OCI-M2 (cell line): ENCODE results near the gene ADCY3.
A peak's percentile ranks its signal among the peaks of the same experiment; 100 is the strongest.

Experiments
- DNase-seq: peaks from one replicate; lab custom pipeline; 2025; ENCODE audit not compliant: unreplicated experiment; lab: John Stamatoyannopoulos, UW

Gene ADCY3

GRCh38 chr2:24832073-24832461 lies 88.0 kb downstream of the ADCY3 start:
- no peak for DNase-seq

DNA sequence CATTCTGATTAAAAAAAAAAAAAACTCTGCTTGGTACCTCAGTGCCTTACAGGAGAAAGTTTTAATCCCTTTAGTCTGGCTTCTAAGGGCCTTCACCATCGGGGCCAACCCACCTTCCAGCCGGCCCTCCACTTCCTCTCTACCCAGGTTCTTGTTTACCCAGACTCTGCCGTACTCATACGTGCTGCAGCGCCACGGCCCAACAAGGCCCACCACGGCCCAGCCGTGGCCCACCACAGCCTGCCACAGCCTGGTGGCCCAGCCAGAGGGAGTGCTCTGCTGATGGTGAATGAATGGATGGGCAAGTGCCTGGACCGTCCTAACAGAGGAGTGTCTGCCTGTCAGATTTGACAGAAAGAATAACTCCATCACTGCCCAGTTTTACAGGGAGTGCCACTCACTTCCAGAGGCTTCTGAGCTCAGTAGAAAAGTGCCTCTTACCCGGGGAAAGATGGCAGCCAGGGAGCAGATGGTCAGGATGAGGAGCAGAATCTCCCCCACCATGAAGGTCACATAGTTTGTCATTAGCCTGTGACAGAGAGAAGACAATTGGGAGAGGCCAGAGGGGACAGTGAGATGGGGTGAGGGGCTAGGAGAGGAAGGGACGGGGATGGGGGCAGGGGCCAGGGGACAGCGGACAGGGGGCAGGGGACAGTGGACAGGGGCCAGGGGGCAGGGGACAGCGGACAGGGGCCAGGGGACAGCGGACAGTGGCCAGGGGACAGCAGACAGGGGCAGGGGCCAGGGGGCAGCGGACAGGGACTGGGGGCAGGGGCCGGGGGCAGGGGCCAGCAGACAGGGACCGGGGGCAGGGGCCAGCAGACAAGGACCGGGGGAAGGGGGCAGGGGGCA lies 88.6 kb downstream of the ADCY3 start:
- no peak for DNase-seq

DNA sequence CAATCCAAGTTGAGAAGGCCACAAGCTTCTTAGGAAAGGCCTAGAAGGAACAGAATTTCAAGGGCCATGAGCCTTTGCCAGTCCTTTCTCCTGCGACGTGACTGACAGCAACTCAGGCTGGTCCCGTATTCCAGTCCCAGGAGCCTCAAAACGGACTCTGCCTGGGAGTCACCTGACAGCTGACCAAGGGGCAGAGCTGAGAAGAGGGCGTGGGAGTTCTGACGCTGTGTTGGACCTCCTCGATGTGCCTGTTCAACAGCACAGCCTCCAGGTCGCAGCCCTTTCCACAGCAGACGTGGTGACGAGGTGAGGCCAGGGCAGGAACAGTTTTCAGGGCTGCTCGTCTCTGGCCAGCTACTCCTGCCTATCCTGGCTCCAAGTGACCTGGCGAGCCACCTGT lies 89.3 kb downstream of the ADCY3 start:
- no peak for DNase-seq

GRCh38 chr2:24830351-24830750 lies 89.7 kb downstream of the ADCY3 start:
- DNase-seq, result no peak

GRCh38 chr2:24828238-24828996 lies 91.6 kb downstream of the ADCY3 start:
- DNase-seq, result no peak

DNA sequence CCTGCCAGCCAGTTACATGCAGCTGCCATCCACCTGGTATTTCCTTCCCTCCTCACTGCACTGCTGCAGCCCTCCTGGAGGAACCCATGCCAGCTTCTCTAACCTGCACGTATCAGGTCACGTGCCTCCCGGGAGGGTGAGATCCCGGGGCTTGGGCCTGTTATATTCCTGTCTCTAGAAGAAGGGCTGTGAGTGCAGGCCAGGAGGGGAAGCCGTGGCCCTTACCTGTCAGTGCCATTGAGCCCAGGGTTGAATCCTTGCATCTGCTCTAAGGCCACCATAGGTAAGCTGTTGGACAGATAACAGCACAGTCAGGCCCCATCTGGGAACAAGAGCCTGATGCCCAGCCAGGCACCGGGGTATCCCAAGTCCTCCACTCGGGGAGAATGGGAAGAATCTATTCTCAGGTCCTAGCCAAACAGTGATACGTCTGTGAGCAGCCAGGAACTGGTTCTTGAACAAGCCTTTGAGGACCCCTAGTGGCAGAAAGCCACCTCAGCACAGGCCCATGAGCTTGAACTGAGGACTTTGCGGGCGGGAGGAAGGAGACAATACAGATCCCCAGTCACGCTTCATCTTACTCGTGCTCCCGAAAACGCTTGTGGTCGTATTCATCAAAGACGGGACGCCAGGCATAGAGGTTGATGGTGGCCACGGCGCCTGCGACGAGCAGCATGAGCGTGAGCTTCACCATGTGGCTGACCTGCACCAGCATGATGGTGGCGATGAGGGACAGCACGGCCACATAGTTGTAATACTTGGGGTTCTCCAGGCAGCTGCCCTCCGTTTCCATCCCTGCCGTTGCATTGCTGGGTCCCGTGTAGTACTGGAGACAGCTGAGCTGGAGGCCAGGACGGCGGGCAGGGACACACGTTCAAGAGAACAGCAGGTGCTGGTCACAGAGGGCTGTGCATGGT lies 92.5 kb downstream of the ADCY3 start:
- DNase-seq, result peak; percentile 20

DNA sequence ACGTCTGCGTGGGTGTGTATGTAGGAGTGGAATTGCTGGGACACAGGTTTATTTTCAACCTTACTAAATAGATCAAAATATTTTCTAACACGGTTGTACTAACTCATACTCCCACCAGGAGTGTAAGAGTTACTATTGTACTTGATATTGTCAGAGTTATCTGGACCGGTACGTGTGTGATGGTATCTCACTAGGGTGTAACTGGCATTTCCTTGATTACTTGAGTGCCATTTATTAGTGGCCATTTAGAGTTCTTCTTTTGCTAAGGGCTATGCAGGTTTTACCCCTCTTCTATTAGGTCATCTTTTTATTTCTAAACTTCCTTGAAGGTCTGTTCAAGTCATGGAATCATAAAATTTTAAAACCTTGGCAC lies 93.3 kb downstream of the ADCY3 start:
- no peak for DNase-seq

DNA sequence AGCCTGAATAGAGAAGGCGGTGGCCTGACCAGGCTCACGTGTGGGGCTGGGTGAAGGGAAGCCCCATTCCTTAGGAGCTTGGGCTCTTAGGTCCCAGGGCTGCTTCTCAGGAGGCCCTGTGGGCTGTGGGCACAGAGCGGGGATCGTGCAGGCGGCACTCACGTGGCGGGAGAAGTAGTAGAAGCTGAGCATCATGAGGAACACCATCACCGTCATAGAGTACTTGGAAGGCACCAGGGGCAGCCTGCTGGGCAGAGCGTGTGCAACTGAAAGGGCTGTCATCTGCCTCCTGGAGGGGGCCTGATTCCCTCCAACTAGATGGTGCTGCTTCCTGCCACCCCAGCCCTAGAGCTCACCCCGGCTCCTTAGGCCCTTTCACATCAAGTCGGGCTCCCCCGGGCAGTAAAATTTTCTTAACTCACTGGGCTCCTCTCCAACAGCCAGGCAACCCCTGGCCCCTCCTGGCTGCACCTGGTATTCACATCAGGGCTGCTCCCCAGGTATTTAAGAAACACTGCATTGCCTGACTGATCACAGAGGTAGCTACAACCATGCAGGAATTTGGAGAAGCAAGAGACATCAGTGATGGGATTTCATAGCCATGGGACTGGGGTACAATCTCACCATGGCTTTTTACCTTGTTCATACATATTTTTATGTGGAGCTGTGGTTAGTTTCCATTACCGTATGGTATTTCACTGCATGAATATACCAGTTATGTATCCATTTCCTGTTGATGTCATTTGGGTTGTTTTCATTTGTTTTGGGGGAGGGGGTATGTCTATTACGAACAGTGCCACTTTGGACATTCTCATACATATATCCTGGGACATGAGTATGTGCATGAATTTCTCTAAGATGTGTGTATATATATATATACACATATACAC lies 93.9 kb downstream of the ADCY3 start:
- DNase-seq, result no peak

DNA sequence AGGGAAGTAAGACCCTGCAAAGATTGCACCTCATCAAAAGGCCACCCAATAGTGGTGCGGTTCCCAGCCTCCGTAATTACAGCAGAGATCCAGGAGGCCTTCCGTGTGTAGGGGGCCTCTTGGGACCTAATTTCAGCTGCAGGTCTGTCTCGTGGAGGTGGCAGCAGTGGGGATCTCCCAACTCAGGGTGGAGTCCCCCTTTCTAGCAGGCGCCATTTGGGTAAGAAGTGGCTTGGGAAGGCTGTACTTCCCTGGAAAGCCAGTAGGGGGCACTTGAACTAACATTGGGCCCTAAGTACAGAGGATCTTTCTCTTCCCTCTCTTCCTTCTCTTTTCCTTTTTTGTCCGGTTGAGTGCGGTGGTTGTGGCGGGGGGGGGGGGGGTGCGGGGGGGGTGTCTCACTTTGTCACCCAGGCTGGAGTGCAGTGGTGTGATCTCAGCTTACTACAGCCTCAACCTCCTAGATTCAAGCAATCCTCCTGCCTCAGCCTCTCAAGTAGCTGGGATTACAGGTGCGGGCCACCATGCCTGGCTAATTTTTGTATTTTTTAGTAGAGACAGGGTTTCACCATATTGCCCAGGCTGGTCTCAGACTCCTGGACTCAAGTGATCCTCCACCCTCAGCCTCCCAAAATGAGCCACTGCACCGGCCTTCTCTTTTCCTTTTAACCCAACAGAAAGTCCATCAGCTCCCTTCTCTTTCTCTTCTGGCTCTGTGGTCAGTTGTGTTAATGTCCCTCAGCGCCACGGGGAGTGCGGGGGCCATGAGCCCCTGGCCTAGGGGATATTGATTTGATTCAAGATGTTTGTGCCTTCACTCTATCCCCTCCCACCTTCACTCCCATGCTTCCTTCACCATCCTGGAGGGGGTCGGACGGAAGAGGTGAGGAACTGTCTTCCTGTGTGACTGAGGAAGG lies 94.8 kb downstream of the ADCY3 start:
- no peak for DNase-seq

GRCh38 chr2:24824071-24824588 lies 95.9 kb downstream of the ADCY3 start:
- DNase-seq, result no peak

DNA sequence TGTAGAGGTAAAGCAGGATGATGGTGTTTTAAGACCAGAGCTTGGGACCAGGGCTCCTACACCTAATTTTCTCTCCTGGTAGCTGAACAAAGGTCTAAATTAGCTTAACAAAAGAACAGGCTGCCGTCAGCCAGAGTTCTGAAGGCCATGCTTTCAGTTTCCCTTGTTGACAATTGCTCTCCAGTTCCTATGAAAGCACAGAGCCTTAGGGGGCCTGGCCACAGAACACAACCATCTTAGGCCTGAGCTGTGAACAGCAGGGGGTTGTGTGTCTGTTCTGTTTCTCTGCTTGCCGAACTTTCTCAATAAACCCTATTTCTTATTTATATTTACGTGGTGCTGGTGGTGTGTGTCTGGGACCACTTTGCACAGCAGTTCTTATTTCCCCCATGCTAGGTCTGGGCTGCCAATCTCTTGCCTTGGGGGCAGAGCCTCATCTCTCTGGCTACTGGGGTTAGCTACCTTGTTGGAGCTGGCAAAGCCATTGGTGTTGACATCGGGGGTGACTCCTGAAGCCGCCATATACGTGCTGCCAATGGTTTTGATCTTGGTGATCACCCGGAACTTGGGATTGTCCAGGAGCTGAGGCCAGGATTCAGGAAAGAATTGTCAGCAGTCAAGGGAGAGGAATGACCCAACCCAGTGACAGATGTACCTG lies 97.9 kb downstream of the ADCY3 start:
- no peak for DNase-seq

DNA sequence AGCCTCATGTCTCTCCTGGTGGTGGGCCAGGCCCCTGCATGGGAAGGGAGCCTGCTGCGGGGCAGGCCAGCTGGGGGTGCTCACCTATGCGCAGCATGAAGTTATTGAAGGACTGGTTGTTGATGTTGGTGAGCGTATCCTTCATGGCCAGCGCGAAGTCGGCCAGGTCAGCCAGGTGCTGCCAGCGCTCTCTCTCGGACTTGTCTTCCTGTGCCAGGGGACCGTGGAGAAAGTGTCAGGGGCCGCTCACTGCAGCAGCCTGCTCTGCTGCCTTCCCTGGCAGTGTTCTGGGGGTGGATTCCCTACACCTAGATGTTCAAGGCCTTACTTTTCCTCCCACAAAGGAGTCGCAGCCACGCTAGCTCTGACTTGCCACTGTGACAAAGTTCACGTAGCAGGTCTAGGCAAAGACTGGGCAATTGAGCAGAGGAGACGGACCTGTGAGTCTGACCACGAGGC lies 98.6 kb downstream of the ADCY3 start:
- DNase-seq, result no peak

GRCh38 chr2:24820598-24821432 lies 99.2 kb downstream of the ADCY3 start:
- DNase-seq, result no peak

GRCh38 chr2:24820175-24820513 lies 99.9 kb downstream of the ADCY3 start:
- no peak for DNase-seq

GRCh38 chr2:24819442-24820174 lies 100.4 kb downstream of the ADCY3 start:
- no peak for DNase-seq

- no peak for DNase-seq
Observed at GRCh38 chr2:24818721-24819167, 101.3 kb downstream of the ADCY3 start.

DNA sequence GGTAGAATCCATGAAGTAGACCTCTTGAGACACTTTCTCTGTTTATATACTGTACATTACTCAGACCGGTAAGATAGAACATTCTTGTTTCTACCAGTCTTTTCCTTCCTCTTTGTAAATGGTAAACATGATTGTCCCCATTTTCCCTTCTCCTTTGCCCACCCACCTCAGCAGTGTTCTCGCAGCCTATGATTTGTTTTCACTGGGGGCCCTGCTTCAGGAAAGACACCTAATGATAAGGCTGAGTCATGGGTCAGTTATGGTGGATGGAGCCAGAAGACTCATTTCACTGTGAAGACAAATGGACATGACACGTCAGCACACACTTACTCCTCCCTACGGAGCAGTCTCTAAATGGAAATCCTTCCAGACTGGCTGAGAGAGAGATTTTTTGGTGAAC lies 103.2 kb downstream of the ADCY3 start:
- DNase-seq, result no peak
